Activated CD4-positive, alpha-beta T cell treated with anti-CD3 and anti-CD28 coated beads, Interleukin-2, amount 10 ng/mL, durations not matched to agents 24 days and 14 days (primary cell): ENCODE measurements around the gene CD6. TPM values are rescaled to one million over a fixed set of nuclear protein-coding genes. Genes with fewer than 3 reads are reported as not detected.

Experiments
- DNase-seq: peaks from one replicate; pipeline ENCODE4 v3.0.0; 2022
- H3K27ac Mint-ChIP-seq: one replicate; pipeline ENCODE4 v1.8.0; 2022; ENCODE audit warnings: mild to moderate bottlenecking, mixed read lengths
- H3K27me3 Mint-ChIP-seq: one replicate; pipeline ENCODE4 v1.8.0; 2022; ENCODE audit warnings: mixed read lengths
- H3K36me3 Mint-ChIP-seq: one replicate; pipeline ENCODE4 v1.8.0; 2022; ENCODE audit warnings: low read depth, mild to moderate bottlenecking, mixed read lengths
- H3K4me1 Mint-ChIP-seq: one replicate; pipeline ENCODE4 v1.8.0; 2021; ENCODE audit warnings: mixed read lengths
- H3K4me3 Mint-ChIP-seq: one replicate; pipeline ENCODE4 v1.8.0; 2022; ENCODE audit warnings: mild to moderate bottlenecking, moderate library complexity, mixed read lengths
- H3K9me3 Mint-ChIP-seq: one replicate; pipeline ENCODE4 v1.8.0; 2021; ENCODE audit warnings: mixed read lengths
- intact Hi-C: fragments of 100-400 bp; cut with micrococcal nuclease; formaldehyde crosslinking; loops from one replicate; pipeline ENCODE4 v1.15.1; 2023
- total RNA-seq: library from RNA; stranded (reverse); gene quantifications from 2 replicates; pipeline ENCODE4 v1.2.3, GENCODE V29; 2022

CD6 gene
- total RNA-seq, 1 donor from 2014 or later = 421 TPM

GRCh38 chr11:60941371-60942119, 29.9 kb upstream of the CD6 start:
- Mint-ChIP-seq H3K9me3 (no peaks in the 10 kb centered on the region), H3K4me1 (peaks cover 6% of the 10 kb centered on the region), H3K4me3 (no peak overlapping the region), H3K27ac (no peak overlapping the region), H3K27me3 (peaks cover 3% of the 10 kb centered on the region), H3K36me3 (peaks cover 3% of the 10 kb centered on the region)
- intact Hi-C loops = no loop called here
- no peak for DNase-seq

GRCh38 chr11:60942219-60942618, 29.3 kb upstream of the CD6 start:
- Mint-ChIP-seq H3K36me3 (peaks cover 3% of the 10 kb centered on the region), H3K27ac (no peak overlapping the region), H3K9me3 (no peaks in the 10 kb centered on the region), H3K27me3 (peaks cover 3% of the 10 kb centered on the region), H3K4me1 (peaks cover 6% of the 10 kb centered on the region), H3K4me3 (no peak overlapping the region)
- intact Hi-C loops = no loop called here
- DNase-seq = no peak

GRCh38 chr11:60942970-60943565, 28.4 kb upstream of the CD6 start:
- Mint-ChIP-seq H3K36me3 (peaks cover 3% of the 10 kb centered on the region), H3K9me3 (no peaks in the 10 kb centered on the region), H3K27ac (no peak overlapping the region), H3K27me3 (peaks cover 3% of the 10 kb centered on the region), H3K4me1 (peaks cover 6% of the 10 kb centered on the region), H3K4me3 (no peak overlapping the region)
- intact Hi-C loops = no loop called here
- no peak for DNase-seq

GRCh38 chr11:60944490-60945294, 26.8 kb upstream of the CD6 start:
- Mint-ChIP-seq H3K27ac (no peak overlapping the region), H3K4me3 (no peak overlapping the region), H3K36me3 (peaks cover 3% of the 10 kb centered on the region), H3K27me3 (peaks cover 10% of the 10 kb centered on the region), H3K9me3 (no peaks in the 10 kb centered on the region), H3K4me1 (peaks cover 6% of the 10 kb centered on the region)
- no peak for DNase-seq
- intact Hi-C loops = no loop called here

- Mint-ChIP-seq H3K9me3 (no peaks in the 10 kb centered on the region), H3K27ac (no peak overlapping the region), H3K27me3 (peaks cover 14% of the 10 kb centered on the region), H3K4me3 (no peak overlapping the region), H3K36me3 (peaks cover 3% of the 10 kb centered on the region), H3K4me1 (peaks cover 3% of the 10 kb centered on the region)
- intact Hi-C loops = no loop called here
- DNase-seq = no peak
Observed at GRCh38 chr11:60945295-60945667, 26.2 kb upstream of the CD6 start.

GRCh38 chr11:60946601-60947264, 24.7 kb upstream of the CD6 start:
- no peak for DNase-seq
- no peak overlapping the region for H3K4me3 Mint-ChIP-seq
- H3K9me3 Mint-ChIP-seq = no peaks in the 10 kb centered on the region
- intact Hi-C loops = no loop called here
- H3K36me3 Mint-ChIP-seq = no peaks in the 10 kb centered on the region
- peaks cover 4% of the 10 kb centered on the region for H3K4me1 Mint-ChIP-seq
- peaks cover 17% of the 10 kb centered on the region for H3K27me3 Mint-ChIP-seq
- H3K27ac Mint-ChIP-seq = no peak overlapping the region

GRCh38 chr11:60947700-60948099, 23.8 kb upstream of the CD6 start:
- H3K4me3 Mint-ChIP-seq = no peak overlapping the region
- intact Hi-C loops = no loop called here
- no peaks in the 10 kb centered on the region for H3K9me3 Mint-ChIP-seq
- peaks cover 27% of the 10 kb centered on the region for H3K27me3 Mint-ChIP-seq
- peaks cover 12% of the 10 kb centered on the region for H3K4me1 Mint-ChIP-seq
- no peak overlapping the region for H3K27ac Mint-ChIP-seq
- H3K36me3 Mint-ChIP-seq = no peaks in the 10 kb centered on the region
- DNase-seq = no peak

- no peak overlapping the region for H3K4me3 Mint-ChIP-seq
- no peak for DNase-seq
- no peaks in the 10 kb centered on the region for H3K9me3 Mint-ChIP-seq
- H3K27me3 Mint-ChIP-seq = peaks cover 31% of the 10 kb centered on the region
- H3K36me3 Mint-ChIP-seq = no peaks in the 10 kb centered on the region
- no peak overlapping the region for H3K27ac Mint-ChIP-seq
- peaks cover 14% of the 10 kb centered on the region for H3K4me1 Mint-ChIP-seq
- intact Hi-C loops = no loop called here
Observed at GRCh38 chr11:60948250-60948649, 23.2 kb upstream of the CD6 start.

GRCh38 chr11:60950024-60950423, 21.5 kb upstream of the CD6 start:
- Mint-ChIP-seq H3K27me3 (peaks cover 34% of the 10 kb centered on the region), H3K4me3 (peak overlapping the region; percentile 34), H3K9me3 (no peaks in the 10 kb centered on the region), H3K27ac (no peak overlapping the region), H3K4me1 (peaks cover 16% of the 10 kb centered on the region), H3K36me3 (no peaks in the 10 kb centered on the region)
- DNase-seq = no peak
- intact Hi-C loops = no loop called here

GRCh38 chr11:60950933-60951605, 20.4 kb upstream of the CD6 start:
- Mint-ChIP-seq H3K27me3 (peaks cover 33% of the 10 kb centered on the region), H3K9me3 (no peaks in the 10 kb centered on the region), H3K27ac (no peak overlapping the region), H3K4me3 (peak overlapping the region; percentile 82), H3K36me3 (no peaks in the 10 kb centered on the region), H3K4me1 (peaks cover 16% of the 10 kb centered on the region)
- intact Hi-C loops = no loop called here
- peak; percentile 75 for DNase-seq

GRCh38 chr11:60951606-60951903, 19.9 kb upstream of the CD6 start:
- intact Hi-C loops = no loop called here
- H3K9me3 Mint-ChIP-seq = no peaks in the 10 kb centered on the region
- DNase-seq = no peak
- H3K27me3 Mint-ChIP-seq = peaks cover 30% of the 10 kb centered on the region
- H3K4me3 Mint-ChIP-seq = peak overlapping the region; percentile 82
- H3K36me3 Mint-ChIP-seq = no peaks in the 10 kb centered on the region
- peak overlapping the region; percentile 74 for H3K27ac Mint-ChIP-seq
- H3K4me1 Mint-ChIP-seq = peaks cover 16% of the 10 kb centered on the region

GRCh38 chr11:60951904-60952741, 19.4 kb upstream of the CD6 start, which contains the start of gene SLC15A3:
SLC15A3 (minus strand) TSS chr11:60952176; CDS start chr11:60951551, 625 bp downstream.
- Mint-ChIP-seq H3K4me1 (peaks cover 16% of the 10 kb centered on the region), H3K36me3 (no peaks in the 10 kb centered on the region), H3K4me3 (peak within 1 kb of the TSS; percentile 82), H3K9me3 (no peaks in the 10 kb centered on the region), H3K27ac (peak within 1 kb of the TSS; percentile 74), H3K27me3 (peaks cover 33% of the 10 kb centered on the region)
- intact Hi-C loops = loop anchor here (1.0 kb wide), 1 partner anchor 37 kb away; no protein-coding TSS in a partner anchor
- DNase-seq = peak; percentile 77
